ENCODE data around the gene TMCC2.

The TMCC2 gene

GRCh38 chr1:205270271-205270670 is 42.5 kb downstream of the TMCC2 start:
- Histone ChIP-seq H3K4me3 (replicated peaks; ENCODE audit: low read depth, low read length) (no peak overlapping the region), H3K27me3 (replicated peaks; ENCODE audit: control insufficient read depth, insufficient read depth, low read length) (peaks cover 1% of the 10 kb centered on the region; the same call in 1 of the 2 replicates), H3K36me3 (ENCODE audit: control insufficient read depth, insufficient read depth, low read length) (no peaks in the 10 kb centered on the region)
- no peak for DNase-seq (ENCODE audit: extremely low read depth, insufficient read length)
- TF ChIP-seq, protein P1, sequence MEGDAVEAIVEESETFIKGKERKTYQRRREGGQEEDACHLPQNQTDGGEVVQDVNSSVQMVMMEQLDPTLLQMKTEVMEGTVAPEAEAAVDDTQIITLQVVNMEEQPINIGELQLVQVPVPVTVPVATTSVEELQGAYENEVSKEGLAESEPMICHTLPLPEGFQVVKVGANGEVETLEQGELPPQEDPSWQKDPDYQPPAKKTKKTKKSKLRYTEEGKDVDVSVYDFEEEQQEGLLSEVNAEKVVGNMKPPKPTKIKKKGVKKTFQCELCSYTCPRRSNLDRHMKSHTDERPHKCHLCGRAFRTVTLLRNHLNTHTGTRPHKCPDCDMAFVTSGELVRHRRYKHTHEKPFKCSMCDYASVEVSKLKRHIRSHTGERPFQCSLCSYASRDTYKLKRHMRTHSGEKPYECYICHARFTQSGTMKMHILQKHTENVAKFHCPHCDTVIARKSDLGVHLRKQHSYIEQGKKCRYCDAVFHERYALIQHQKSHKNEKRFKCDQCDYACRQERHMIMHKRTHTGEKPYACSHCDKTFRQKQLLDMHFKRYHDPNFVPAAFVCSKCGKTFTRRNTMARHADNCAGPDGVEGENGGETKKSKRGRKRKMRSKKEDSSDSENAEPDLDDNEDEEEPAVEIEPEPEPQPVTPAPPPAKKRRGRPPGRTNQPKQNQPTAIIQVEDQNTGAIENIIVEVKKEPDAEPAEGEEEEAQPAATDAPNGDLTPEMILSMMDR (IDR thresholded peaks at IDR 0.05; ENCODE audit: insufficient read depth, low read length, poor library complexity, severe bottlenecking): no peak

DNA sequence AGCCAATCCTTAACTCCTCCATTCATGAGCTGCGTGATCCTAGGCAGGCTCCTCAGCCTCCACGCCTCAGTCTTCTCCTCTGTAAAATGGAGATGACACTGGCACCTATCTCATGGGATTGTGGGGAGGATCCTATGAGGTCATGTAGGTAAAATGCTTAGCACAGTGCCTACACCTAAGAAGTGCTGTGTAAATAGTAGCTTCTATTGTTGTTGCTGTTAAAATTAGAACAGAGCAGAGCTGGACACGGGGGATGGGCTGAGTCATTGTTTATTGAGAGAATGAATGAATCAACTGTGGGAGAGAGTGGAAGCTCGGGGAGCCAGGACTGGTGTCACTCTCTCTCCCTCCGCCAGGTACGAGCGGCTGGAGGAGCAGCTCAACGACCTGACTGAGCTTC is 43.0 kb downstream of the TMCC2 start:
- H3K36me3 ChIP-seq (ENCODE audit: control insufficient read depth, insufficient read depth, low read length): no peaks in the 10 kb centered on the region
- H3K27me3 ChIP-seq (replicated peaks; ENCODE audit: control insufficient read depth, insufficient read depth, low read length): peaks cover 1% of the 10 kb centered on the region; the same call in 1 of the 2 replicates
- TF ChIP-seq, protein P1 (IDR thresholded peaks at IDR 0.05; ENCODE audit: insufficient read depth, low read length, poor library complexity, severe bottlenecking): no peak
- DNase-seq (ENCODE audit: extremely low read depth, insufficient read length): no peak
- H3K4me3 ChIP-seq (replicated peaks; ENCODE audit: low read depth, low read length): no peak overlapping the region

DNA sequence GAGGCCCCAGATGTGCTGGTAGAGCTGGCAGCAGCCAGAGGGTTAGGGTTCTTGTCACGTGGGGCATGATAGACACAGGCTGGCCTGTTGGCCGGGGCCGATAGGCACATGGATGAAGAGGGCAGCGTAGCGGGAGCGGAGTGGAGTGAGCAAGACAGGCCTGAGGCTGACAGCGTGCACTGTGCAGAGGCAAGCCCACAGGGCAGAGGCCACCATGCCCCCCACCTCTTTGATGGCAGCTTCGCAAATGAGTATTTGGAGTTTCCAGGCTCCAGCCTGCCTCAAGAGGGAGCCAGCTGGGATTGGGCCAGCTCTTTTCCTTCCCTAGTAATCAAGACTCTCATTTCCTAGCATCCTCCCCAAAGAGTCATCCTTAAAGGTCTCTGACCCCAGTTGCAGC is 43.5 kb downstream of the TMCC2 start:
- H3K4me3 ChIP-seq (replicated peaks; ENCODE audit: low read depth, low read length): no peak overlapping the region
- no peak for DNase-seq (ENCODE audit: extremely low read depth, insufficient read length)
- H3K27me3 ChIP-seq (replicated peaks; ENCODE audit: control insufficient read depth, insufficient read depth, low read length): peaks cover 1% of the 10 kb centered on the region; the same call in 1 of the 2 replicates
- no peaks in the 10 kb centered on the region for H3K36me3 ChIP-seq (ENCODE audit: control insufficient read depth, insufficient read depth, low read length)
- TF ChIP-seq, protein P1 (IDR thresholded peaks at IDR 0.05; ENCODE audit: insufficient read depth, low read length, poor library complexity, severe bottlenecking): no peak

GRCh38 chr1:205271745-205272144 is 44.0 kb downstream of the TMCC2 start:
- no peak for DNase-seq (ENCODE audit: extremely low read depth, insufficient read length)
- H3K36me3 ChIP-seq (ENCODE audit: control insufficient read depth, insufficient read depth, low read length): no peaks in the 10 kb centered on the region
- TF ChIP-seq, protein P1 (IDR thresholded peaks at IDR 0.05; ENCODE audit: insufficient read depth, low read length, poor library complexity, severe bottlenecking): no peak
- no peak overlapping the region for H3K4me3 ChIP-seq (replicated peaks; ENCODE audit: low read depth, low read length)
- peaks cover 1% of the 10 kb centered on the region; the same call in 1 of the 2 replicates for H3K27me3 ChIP-seq (replicated peaks; ENCODE audit: control insufficient read depth, insufficient read depth, low read length)

DNA sequence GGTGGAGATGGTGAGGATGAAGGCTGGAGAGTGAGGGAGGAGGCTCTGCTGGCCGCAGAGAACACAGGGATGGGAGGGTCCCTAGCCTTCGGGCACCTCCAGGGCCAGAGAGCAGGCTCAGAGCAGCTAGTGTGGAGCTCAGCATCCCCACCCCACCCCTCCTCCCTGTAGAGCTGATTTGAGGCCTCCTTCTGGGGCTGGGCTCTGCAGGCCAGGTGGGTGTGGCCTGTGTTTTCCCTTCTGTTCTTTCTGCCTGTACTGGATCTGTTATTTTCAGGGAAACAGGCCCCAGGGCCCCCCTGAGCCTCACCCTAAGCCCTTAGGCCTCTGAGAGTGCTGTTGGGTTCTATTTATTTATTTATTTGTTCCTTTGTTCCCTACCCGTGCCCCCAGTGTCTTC is 44.8 kb downstream of the TMCC2 start:
- Histone ChIP-seq H3K4me3 (replicated peaks; ENCODE audit: low read depth, low read length) (no peak overlapping the region), H3K27me3 (replicated peaks; ENCODE audit: control insufficient read depth, insufficient read depth, low read length) (no peaks in the 10 kb centered on the region; the same call in 1 of the 2 replicates), H3K36me3 (ENCODE audit: control insufficient read depth, insufficient read depth, low read length) (no peaks in the 10 kb centered on the region)
- DNase-seq (ENCODE audit: extremely low read depth, insufficient read length): no peak
- TF ChIP-seq, protein P1 (IDR thresholded peaks at IDR 0.05; ENCODE audit: insufficient read depth, low read length, poor library complexity, severe bottlenecking): no peak

DNA sequence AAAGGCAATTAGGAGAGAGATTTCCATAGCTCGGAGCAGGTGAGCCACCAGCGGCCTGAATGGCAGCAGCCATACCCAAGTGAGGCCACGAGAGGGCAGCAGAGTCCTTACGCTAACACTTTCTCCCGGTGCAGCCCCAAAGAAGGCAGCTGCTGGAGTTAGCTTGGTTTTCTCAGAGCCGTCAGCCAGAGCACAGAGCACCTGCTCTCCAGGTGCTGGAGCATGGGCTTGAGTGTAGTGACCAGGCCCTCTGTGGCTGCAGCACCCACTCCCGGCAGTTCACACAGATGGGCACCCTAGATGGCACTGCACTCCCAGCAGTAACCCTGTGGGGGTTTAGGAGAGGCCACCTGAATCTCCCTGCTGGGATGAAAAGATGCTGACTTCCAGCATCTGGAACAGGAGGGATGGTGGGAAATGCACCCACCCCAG is 45.8 kb downstream of the TMCC2 start:
- TF ChIP-seq, protein P1 (IDR thresholded peaks at IDR 0.05; ENCODE audit: insufficient read depth, low read length, poor library complexity, severe bottlenecking): peak; percentile 97
- peak; percentile 54 for DNase-seq (ENCODE audit: extremely low read depth, insufficient read length)
- Histone ChIP-seq H3K4me3 (replicated peaks; ENCODE audit: low read depth, low read length) (no peak overlapping the region), H3K27me3 (replicated peaks; ENCODE audit: control insufficient read depth, insufficient read depth, low read length) (no peaks in the 10 kb centered on the region; the same call in 1 of the 2 replicates), H3K36me3 (ENCODE audit: control insufficient read depth, insufficient read depth, low read length) (no peaks in the 10 kb centered on the region)

Data from GM06990 (cell line).